ENCODE results near the gene NCKAP5.

Gene NCKAP5

DNA sequence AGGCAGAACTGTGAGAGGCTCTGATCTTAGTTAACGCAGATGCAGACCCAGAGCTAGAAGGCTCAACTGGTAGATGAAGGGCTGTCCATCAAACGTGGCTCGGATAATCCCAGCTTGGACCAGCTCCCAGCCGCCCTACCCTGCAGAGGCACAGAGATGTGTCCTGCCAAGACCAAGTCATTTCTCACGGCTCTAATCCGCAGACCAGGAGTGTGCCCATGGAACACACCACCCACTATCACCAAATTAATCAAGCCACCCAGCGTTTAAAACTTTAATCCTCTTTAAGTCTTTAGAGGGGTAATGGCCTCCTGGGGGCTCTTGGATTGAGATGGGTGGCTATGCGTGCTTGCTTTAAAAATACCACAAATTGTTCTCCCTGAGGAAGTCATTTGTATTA lies 915.8 kb downstream of the NCKAP5 start:
- no peak for DNase-seq (ENCODE audit: low read depth in 2 of 3, low spot score in 1 of 3)

DNA sequence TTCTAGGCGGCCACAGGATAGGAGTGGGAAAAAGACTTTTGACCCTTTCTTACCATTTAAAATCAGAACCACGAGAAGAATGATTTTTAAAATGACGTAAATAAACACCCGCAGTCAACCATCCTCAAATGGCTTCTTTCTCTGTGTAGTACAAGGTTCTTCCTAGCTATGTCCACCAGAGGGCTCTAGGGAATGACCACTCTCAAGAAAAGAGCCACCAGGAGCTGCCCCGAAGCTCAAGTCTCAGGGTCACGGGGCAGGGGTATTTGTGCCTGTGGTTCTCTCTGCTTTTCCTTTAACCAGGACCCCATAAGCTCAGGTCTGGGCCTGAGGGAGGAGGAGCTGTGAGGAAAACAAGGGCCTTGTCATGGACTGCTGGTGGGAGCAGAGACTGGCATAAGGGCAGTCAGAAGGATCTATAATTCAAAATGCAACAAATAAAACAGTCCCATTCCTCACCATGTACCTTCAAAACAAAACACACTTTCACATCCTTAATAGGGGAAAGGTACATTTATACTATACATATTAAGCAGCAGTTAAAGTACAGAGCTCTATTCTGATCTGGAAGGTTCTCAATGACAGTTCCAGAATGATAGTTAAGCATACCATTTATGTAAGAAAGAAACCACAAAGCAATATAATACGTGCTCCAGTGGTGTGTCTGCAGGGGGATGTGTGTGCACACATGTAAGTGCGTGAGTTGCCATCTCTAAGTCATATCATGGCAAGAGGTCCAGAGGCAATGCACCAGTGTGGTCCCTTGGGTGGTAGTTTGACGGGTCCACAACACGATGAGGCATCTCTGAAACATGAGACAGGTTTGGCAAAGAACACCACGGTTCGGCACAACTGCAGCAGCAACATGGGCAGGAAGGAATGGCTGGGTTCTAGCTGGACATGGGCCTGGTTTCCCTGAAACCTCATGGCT lies 916.9 kb downstream of the NCKAP5 start:
- no peak for DNase-seq (ENCODE audit: low read depth in 2 of 3, low spot score in 1 of 3)

DNA sequence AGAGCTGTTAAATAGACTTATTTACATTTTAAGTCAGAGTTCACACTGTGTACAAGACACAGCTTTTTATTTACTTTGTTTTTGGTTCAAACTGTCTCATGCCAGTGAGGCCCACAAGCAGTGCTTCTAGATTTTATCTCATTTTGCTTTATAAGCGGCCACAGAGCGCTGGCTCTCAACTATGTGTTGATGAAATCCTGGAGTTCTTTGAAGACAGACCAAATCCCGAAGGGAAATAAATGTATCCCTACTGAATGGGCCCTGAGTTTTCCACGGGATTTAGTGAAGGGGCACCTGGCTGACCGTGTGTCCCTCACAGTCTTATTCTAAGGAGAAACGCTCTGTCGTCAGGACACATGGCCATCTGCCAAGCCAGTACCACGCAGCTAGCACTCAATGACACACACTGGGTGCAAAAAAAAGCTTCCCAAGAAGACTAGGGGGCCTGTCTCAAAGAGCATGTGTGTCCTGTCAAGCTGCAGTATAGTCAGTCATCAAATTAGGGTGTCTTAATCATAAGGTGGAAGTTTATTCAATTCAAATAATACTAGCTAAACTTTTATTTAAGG lies 921.6 kb downstream of the NCKAP5 start:
- no peak for DNase-seq (ENCODE audit: low read depth in 2 of 3, low spot score in 1 of 3)

DNA sequence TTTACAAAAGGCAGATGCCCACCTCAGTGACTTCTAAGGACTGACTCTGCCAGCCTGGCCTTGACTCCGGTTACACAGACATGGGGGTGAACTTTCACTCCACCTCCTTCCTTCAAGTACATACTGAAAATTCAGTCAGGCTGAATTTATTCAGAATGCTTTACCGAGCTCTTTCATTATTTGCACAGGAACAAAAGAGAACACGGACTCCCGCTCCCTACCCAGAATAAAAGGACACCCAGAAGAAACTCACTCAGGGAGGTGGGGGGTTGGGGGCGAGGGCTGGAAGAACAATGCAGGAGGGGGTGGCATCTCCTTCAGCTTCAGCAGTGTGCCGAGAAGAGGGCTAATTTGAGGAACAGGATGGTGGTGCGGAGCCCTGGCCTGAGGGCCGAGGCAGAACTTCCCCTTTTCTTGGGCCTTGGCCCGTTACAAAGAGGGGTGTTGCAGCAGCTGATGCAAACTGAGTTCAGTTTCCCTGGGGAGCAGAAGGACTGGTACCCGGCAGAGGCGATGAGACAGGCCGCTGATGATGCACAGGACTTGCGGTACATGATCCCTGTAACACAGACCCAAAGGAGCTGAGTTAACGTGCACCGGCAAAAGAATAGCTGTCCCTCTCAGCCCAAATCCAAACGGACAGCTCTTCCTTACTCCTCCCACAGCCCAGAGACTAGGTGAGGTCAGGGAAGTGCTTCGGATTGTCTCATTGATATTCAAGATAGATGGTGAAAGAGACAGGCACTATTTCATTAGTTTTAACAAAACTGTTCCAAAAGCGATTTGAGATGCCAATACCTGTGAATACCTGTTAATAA lies 922.3 kb downstream of the NCKAP5 start:
- no peak for DNase-seq (ENCODE audit: low read depth in 2 of 3, low spot score in 1 of 3)

DNA sequence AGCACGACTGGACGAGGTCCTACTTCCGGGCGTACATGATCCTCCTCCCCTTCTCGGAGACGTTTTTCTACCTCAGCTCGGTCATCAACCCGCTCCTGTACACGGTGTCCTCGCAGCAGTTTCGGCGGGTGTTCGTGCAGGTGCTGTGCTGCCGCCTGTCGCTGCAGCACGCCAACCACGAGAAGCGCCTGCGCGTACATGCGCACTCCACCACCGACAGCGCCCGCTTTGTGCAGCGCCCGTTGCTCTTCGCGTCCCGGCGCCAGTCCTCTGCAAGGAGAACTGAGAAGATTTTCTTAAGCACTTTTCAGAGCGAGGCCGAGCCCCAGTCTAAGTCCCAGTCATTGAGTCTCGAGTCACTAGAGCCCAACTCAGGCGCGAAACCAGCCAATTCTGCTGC lies 923.1 kb downstream of the NCKAP5 start:
- no peak for DNase-seq (ENCODE audit: low read depth in 2 of 3, low spot score in 1 of 3)

DNA sequence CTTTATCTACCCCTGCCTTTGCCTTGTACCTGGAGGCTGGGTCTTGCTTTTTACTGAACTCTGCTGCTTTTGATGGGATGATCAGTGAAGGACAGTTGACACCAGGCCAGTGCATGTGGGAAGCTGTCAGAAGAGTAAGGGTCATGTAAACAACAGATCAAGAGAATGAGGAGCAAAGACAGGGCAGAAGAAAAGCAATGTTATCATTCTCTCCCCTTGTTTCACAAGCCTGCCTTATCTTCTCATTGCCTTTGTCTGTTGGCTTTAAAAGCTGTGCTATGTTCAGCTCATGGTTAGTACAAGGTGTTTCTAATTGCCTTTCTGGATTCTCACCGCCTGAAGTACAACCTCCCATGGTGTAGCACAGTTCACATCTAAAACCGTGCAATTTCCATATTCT lies 925.8 kb downstream of the NCKAP5 start:
- DNase-seq (ENCODE audit: low read depth in 2 of 3, low spot score in 1 of 3) = no peak

DNA sequence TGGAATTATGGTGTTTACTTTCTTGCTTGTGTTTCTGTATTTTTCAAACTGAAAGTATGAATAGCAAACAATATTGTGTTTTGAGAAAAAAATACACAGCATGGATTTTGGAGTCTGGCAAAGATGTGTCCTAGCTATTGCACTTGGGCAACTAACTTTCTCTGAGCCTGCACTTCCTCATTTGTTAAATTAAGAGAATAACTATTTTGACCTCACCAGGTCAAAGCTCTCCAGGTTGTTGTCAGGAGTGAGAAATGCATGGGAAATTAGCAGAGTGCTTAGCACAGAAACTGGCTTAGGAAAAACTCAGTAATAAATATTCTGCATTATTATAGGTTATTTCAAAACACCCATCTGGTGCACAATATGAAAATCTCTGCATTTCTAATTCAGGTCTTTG lies 926.4 kb downstream of the NCKAP5 start:
- no peak for DNase-seq (ENCODE audit: low read depth in 2 of 3, low spot score in 1 of 3)

DNA sequence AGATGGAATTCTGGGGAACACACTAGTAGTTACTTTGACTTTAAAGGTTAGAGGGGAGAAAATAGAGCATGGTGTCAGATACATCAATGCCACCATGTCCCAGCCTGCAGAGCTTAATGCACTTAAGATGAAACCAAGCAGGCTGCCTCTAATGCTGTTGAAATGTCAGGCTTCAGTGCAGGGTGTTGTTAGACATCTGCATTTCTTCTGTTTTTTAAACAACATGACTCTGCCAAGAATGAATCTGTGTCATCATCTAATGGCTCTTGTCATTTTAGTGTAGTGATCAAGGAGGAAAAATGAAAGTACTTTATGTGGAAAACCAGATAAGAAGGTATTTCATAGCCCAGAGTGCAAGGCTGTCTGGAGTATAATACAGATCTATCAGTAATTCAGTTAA lies 928.1 kb downstream of the NCKAP5 start:
- DNase-seq (ENCODE audit: low read depth in 2 of 3, low spot score in 1 of 3) = no peak

DNA sequence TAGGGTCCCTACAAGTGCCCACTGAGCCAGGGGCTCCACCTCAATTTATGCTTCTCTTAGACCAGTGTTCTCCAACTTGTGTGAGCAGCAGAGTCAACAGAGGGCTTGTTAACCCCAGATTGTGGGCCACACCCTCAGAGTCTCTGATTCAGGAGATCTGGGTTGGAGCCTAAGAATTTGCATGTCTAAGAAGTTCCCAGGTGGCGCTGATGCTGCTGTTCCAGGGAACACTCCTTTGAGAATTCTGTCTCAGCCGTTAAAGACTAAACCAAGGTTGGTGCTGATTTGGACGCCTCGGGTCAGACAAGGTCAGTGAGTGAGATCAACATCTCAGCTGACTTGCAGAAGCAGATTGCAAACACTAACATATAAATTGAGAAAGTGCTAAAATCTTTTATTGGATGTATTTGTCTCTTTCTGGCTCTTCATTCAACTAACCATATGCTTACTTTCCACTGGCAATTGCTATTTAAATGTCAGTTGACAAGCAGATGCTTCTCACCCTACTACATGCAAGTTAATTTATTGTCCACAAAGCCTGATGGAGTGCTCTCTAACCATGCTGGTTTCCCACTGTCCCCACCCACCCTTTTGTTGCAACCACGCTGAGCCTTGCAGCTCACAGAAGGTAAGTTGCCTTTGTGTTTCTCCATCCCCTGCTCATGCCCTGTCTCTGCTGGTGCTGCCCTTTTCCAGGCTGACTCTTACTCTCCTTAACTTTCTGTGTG lies 929.8 kb downstream of the NCKAP5 start:
- DNase-seq (ENCODE audit: low read depth in 2 of 3, low spot score in 1 of 3) = no peak

DNA sequence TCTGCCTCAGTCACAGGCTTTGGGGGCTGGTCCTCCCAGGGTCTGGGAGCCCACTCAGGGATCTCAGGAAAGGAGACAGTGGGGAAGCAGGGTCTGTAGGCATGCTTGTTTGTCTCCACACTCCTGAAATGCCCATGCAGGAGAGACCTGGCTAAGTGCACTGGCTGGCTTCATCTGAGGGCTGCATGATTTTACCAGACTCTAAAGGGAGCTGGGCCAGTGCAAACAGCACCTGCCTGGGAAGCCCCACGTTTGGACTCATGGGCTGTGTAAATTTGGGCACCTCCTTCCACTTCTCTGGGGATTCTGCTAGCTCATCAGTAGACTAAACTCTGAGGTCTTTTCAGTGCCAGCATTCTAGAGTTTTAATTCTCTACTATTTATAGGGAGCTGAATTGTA lies 931.9 kb downstream of the NCKAP5 start:
- DNase-seq (ENCODE audit: low read depth in 2 of 3, low spot score in 1 of 3) = no peak

DNA sequence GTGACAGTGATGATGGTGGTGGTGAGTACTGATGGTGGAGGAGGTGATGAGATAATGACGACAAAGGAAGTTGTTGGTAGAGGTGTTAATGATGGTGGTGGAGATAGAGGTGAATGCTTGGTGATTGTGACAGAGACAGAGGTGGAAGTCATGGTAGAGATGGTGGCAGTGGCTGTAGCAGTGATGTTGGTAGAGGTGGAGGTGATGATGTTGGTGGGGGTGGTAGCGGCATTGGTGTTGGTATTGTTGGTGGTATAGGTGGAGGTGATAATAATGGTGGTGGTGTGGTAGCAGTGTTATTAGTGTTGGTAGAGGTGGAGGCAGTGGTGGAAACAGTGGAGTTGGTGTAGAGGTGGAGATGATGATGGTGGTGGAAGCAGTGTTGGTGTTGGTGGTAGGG lies 934.6 kb downstream of the NCKAP5 start:
- DNase-seq (ENCODE audit: low read depth in 2 of 3, low spot score in 1 of 3) = no peak

DNA sequence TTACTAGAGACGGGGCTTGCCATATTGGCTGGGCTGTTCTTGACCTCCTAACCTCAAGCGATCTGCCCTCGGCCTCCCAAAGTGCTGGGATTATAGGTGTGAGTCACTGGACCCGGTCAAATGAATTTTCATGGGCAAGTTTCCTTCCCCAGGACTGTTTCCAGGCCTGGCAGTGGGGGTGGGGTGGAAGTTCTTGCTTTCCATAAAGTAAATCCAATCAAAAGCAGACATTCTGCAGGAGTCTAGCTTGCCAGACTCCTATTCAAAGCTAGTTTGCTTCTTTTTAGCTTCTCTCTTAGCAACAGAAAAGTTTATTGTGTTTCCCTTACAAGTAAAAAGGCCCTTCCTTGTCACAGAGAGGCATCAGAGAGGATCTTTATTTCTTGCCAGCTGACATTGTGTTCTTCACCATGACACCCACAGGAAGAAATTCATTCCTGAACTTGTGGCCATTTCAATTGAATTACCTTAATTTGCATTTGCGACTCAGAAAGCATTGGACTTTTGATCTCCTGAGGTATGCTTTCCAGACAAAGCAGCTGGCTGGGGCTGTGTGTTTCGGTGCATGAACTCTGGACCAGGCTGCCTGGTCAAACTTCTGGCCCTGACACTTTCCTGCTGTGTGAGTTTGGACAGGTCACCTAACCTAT lies 936.1 kb downstream of the NCKAP5 start:
- no peak for DNase-seq (ENCODE audit: low read depth in 2 of 3, low spot score in 1 of 3)

DNA sequence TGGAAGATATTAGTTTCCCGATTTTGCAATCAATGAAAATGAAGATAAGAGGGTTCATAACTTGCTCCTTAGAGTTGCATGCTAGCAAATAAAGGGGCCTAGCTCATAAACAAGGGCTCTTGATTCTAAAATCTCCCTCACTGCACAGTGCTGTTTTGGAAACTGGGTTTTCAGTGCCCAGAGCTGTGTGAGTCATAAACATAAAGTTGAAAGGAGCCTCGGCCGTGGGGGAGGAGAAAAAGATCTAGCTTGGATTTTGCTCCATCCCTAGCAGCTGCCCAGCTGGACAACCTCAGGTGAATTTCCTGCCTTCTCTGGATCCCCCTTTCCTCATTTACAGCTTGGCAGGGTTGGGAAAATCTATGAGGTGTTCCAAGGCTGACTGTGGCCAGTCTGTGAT lies 940.7 kb downstream of the NCKAP5 start:
- DNase-seq (ENCODE audit: low read depth in 2 of 3, low spot score in 1 of 3) = no peak

DNA sequence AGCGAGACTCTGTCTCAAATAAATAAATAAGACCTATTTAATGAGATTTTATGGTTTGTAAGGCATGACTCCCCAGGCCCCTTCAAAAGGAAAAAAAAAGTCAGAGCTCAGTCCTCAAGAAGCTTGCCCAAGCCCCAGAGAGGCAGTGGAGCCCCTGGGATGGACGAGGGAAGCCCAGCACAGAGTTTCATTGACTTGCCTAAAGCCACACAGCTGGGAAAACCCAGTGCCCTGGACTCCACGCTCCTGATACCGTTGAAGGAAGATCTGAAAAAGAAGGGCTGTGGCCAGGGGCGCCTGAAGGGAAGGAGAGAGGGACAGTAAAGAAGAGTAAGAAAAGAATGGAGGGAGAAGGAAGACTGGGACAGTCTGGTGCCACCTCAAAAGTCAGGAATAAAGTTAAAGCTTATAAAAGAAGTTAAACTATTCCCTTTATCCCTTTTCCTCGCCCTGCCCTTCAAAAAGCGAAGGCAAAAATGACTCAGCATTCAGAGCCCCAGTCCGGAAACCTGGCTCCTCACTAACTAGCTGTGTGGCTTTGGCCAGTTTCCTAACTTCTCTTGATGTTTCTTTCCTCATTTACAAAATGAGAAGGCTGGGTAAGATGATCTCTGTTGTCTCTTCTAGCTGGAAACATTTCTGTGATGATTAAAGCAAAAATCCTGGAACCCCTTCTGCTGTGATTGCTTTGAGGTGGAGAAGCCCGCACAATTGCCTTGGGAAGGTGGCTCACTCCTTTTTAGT lies 945.0 kb downstream of the NCKAP5 start:
- DNase-seq (ENCODE audit: low read depth in 2 of 3, low spot score in 1 of 3) = no peak
